Lung (tissue), 12 donors: ENCODE results near the gene ATP11A. TPM values are rescaled to one million over a fixed set of nuclear protein-coding genes. Genes with fewer than 3 reads are reported as not detected.

Source experiments
- ATAC-seq: fragments of 200-7000 bp; cut with Tn5 transposase; one replicate; pipeline ENCODE4 v1.9.1; 2020; ENCODE audit warnings: moderate number of reproducible peaks; ENCODE audit not compliant: insufficient read depth, low FRiP score
- DNase-seq, 3 donors: peaks; one replicate each; pipeline ENCODE4 v3.0.0-alpha.2; 2013 to 2017
- H3K27ac ChIP-seq, 2 donors: one replicate each; pipeline ENCODE4 v1.5.1; 2013; ENCODE audit warnings: mild to moderate bottlenecking in 2 of 2, moderate library complexity in 2 of 2, control low read depth in 1 of 2, inconsistent platforms in 1 of 2, low read depth in 1 of 2, low read length in 1 of 2
- H3K27me3 ChIP-seq, 3 donors: one replicate each; pipeline ENCODE4 v1.5.1; 2013; ENCODE audit warnings: low read length in 2 of 3; ENCODE audit not compliant: control insufficient read depth in 3 of 3, insufficient read depth in 3 of 3
- H3K36me3 ChIP-seq, 4 donors: one replicate each; pipeline ENCODE4 v1.5.1; 2013; ENCODE audit warnings: low read length in 4 of 4, mild to moderate bottlenecking in 1 of 4, moderate library complexity in 1 of 4; ENCODE audit not compliant: control insufficient read depth in 4 of 4, insufficient read depth in 4 of 4
- H3K4me1 ChIP-seq, 5 donors: one replicate each; pipeline ENCODE4 v1.5.1; 2013; ENCODE audit warnings: low read length in 5 of 5, mild to moderate bottlenecking in 2 of 5, moderate library complexity in 1 of 5; ENCODE audit not compliant: control insufficient read depth in 5 of 5, insufficient read depth in 5 of 5
- H3K4me3 ChIP-seq: one replicate; pipeline ENCODE4 v1.5.1; 2013; ENCODE audit warnings: mild to moderate bottlenecking, control low read depth, moderate library complexity
- H3K9ac ChIP-seq, 2 donors: one replicate each; pipeline ENCODE4 v1.5.1; 2013; ENCODE audit warnings: low read length in 2 of 2, control low read depth in 1 of 2; ENCODE audit not compliant: insufficient read depth in 1 of 2
- H3K9me3 ChIP-seq, 4 donors: one replicate each; pipeline ENCODE4 v1.5.1; 2013; ENCODE audit warnings: low read length in 3 of 4, mild to moderate bottlenecking in 1 of 4, moderate library complexity in 1 of 4; ENCODE audit not compliant: control insufficient read depth in 4 of 4, insufficient read depth in 3 of 4
- WGBS, 2 donors: extraction: QIAGEN DNeasy Blood & Tissue Kit; methylation state at CpG; one replicate each; pipeline ENCODE4 v1.1.7; 2013; 5-methylcytosine and 5-hydroxymethylcytosine counted together
- polyA plus RNA-seq, 2 donors: library from polyadenylated mRNA; stranded (reverse); fragments of 200-250 nt; gene quantifications; one replicate each; pipeline ENCODE4 v1.2.1, GENCODE V29; 2013
- total RNA-seq, 2 donors: library from RNA; depleted of rRNA in 1 of 2; stranded (reverse); fragments of >200 nt in 1 of 2; gene quantifications; one replicate each; pipeline ENCODE4 v1.2.1, GENCODE V29; 2014 to 2021
- TF ChIP-seq, protein P1 (sequence below): IDR thresholded peaks from 2 replicates; pipeline ENCODE4 v1.5.1; 2012; ENCODE audit warnings: mild to moderate bottlenecking; ENCODE audit errors: control extremely low read depth, extremely low read depth
- donor health status: control.
- donor health status: control.
- donor health status: Bipolar disorder and iron deficiency.
- donor health status: healthy.
- donor health status: DM: yes; HTN: yes; CAD: no.

The ATP11A gene
- total and polyA plus RNA-seq, 4 donors = 46.3 to 317 (median 162) TPM

DNA sequence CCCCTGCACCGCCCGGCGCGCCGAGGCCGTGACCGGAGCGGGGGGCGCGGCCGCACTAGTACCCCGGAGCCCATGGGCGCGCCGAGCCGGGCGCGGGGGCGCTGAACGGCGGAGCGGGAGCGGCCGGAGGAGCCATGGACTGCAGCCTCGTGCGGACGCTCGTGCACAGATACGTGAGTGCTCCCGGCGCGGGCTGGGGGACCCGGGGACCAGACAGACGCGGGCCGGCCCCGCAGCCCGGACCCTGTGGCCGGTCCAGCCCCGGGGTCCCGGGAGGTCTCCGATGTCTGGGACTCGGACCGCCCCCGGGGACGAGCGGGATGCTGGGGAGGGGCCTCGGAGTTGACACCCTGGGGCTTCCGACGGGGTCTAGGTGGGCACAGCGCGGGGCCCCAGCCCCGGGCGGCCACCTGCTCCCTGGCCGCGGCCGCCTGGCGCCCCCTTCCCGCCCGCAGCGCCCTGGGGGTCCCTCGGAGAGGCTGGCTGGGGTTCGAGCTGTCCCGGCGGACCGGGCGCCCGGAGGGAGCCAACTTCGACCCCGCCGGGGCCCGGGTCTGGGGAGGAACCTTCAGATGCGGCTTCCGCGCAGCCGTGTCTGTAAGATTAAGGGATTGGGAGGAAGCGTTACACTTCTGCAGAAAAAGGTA lies 568 bp downstream of the ATP11A start:
- H3K4me1 ChIP-seq = peaks cover 0 to 19% (median 11%) of the 10 kb centered on the region in 5 donors
- peak; percentile 57 to 60 (median 58) for DNase-seq
- H3K27ac ChIP-seq = peak overlapping the region; percentile 91 to 99
- TF ChIP-seq, protein P1, sequence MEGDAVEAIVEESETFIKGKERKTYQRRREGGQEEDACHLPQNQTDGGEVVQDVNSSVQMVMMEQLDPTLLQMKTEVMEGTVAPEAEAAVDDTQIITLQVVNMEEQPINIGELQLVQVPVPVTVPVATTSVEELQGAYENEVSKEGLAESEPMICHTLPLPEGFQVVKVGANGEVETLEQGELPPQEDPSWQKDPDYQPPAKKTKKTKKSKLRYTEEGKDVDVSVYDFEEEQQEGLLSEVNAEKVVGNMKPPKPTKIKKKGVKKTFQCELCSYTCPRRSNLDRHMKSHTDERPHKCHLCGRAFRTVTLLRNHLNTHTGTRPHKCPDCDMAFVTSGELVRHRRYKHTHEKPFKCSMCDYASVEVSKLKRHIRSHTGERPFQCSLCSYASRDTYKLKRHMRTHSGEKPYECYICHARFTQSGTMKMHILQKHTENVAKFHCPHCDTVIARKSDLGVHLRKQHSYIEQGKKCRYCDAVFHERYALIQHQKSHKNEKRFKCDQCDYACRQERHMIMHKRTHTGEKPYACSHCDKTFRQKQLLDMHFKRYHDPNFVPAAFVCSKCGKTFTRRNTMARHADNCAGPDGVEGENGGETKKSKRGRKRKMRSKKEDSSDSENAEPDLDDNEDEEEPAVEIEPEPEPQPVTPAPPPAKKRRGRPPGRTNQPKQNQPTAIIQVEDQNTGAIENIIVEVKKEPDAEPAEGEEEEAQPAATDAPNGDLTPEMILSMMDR = no peak
- ATAC-seq = no peak
- peaks cover 0 to 5% (median 0%) of the 10 kb centered on the region in 3 donors for H3K27me3 ChIP-seq
- peak overlapping the region; percentile 84 for H3K4me3 ChIP-seq
- no peaks in the 10 kb centered on the region for H3K9me3 ChIP-seq
- H3K9ac ChIP-seq = peak overlapping the region; percentile 72 to 88
- H3K36me3 ChIP-seq = no peaks in the 10 kb centered on the region
- 0 to 1% methylated on average over 68 to 77 of the region's 77 CpGs for WGBS, 2 donors

DNA sequence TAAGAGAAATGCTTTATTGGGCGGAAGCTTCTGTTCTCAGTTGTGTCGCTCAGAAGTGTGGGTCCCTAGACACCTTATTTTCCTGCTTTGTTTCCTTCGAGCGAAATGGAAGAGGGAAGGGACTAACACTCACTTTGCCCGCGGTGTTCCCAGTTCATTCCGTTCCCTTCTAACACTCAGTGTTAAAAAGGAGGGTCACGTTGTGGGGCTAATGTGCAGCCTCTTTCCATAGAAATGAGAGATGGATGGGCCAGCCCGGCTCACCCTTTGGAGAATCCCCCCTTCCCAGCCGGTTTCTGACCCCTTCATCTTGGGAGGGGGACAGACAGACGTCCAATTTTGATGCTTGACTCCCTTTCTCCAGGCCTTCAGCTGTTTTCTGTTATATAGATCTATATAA lies 2.3 kb downstream of the ATP11A start:
- H3K4me1 ChIP-seq = peaks cover 0 to 18% (median 11%) of the 10 kb centered on the region in 5 donors
- peak overlapping the region; percentile 79 to 88 for H3K9ac ChIP-seq
- H3K36me3 ChIP-seq = peaks cover 0 to 5% (median 0%) of the 10 kb centered on the region in 4 donors
- TF ChIP-seq, protein P1 = no peak
- H3K4me3 ChIP-seq = peak overlapping the region; percentile 32
- peaks cover 0 to 5% (median 0%) of the 10 kb centered on the region in 3 donors for H3K27me3 ChIP-seq
- H3K27ac ChIP-seq = peak overlapping the region; percentile 91 to 99
- no peaks in the 10 kb centered on the region for H3K9me3 ChIP-seq
- ATAC-seq (no peak), DNase-seq (no peak)
- 62 to 72% methylated on average over 11 of the region's 11 CpGs for WGBS, 2 donors

DNA sequence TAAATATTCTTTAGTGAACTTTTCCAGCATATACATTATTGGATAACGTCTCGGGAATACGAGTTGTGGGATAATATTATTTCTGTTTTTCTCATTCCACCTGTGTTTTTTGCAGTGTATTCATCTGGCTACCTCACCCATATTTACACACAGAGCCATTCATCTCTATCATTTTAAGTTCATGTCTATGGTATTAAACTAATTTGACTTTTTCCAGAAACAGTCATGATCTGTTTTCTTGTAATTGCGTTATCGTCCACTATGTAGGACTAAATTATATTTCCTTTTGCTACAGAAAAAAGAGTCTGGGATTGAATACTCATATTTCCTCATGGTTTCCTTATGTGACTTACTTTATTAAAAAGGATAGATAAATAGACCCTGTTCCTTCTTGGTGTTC lies 2.7 kb downstream of the ATP11A start:
- Histone ChIP-seq H3K4me3 (no peak overlapping the region), H3K9me3 (no peaks in the 10 kb centered on the region), H3K4me1 (peaks cover 0 to 18% (median 11%) of the 10 kb centered on the region in 5 donors), H3K27me3 (peaks cover 0 to 5% (median 0%) of the 10 kb centered on the region in 3 donors), H3K27ac (peak overlapping the region in 1 of 2 donors; percentile 21), H3K9ac (peak overlapping the region; percentile 79 to 88), H3K36me3 (peaks cover 0 to 5% (median 0%) of the 10 kb centered on the region in 4 donors)
- TF ChIP-seq, protein P1 = no peak
- ATAC-seq (no peak), DNase-seq (no peak)
- 68 to 91% methylated on average over 5 of the region's 5 CpGs for WGBS, 2 donors
